Stimulated activated CD4-positive, alpha-beta T cell treated with anti-CD3 and anti-CD28 coated beads, Interleukin-1b, Interleukin-23, amount 100 ng/mL, for 48 hours (primary cell): ENCODE data around the gene KCTD19.
"Not testable (repeated sequence)": the region's sequence is repeated elsewhere in the genome, so short reads cannot be mapped to it uniquely, and the experiment has no call there.

Experiments
- DNase-seq: peaks from one replicate; pipeline ENCODE4 v3.0.0-alpha.2; 2020

KCTD19 gene

DNA sequence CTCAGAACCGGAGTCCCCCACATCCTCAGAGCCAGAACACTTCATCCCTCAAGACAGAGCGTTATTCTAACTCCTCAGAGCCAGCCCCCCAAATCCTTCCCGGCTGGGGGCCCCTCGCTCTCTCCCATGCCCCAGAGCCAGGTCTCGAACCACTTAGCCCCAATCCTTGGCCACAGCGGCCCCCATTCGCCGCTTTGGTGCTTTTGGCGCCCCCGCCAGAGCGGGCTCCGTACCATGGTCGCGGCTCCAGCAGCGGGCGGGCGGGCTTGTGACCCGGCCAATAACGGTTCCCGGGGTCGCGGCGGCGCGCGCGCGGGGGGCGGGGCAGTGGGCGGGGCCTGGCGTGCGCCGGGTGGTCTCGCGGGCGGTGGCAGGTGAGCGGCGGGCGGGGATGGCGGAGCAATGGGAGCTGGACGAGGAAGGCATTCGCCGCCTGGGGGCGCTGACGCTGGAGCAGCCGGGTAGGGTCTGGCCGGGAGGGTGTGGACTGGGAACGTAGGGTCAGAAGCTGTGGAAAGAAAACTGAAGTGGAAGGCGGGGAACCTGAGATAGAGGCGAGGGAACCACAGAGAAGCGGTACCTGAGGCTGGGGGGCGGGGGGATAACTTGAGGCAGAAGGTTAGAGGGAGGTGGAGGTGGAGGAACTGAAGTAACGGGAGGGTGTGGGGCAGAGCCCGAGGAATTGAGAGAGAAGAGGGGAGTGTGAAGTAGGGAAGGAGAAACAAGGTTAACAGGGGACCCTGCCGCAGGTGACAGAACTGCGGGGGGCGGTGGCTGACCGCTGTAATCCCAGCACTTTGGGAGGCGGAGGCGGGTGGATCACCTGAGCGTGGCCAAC lies at the start of gene KCTD19, which contains the start of gene LRRC36:
TSS of gene KCTD19 (minus strand) at position 270 of the 838 bp plus-strand sequence. CDS start at position 236, 34 bp downstream.
TSS of gene LRRC36 (plus strand) at position 344 of the 838 bp plus-strand sequence. CDS start at position 392, 48 bp downstream.
- peak; percentile 67 for DNase-seq

GRCh38 chr16:67376012-67376411 lies 49.5 kb upstream of the KCTD19 start:
- DNase-seq: not testable (repeated sequence)

- DNase-seq: no peak
These were observed 46.1 kb upstream of the KCTD19 start for GRCh38 chr16:67372664-67373063.

GRCh38 chr16:67370661-67371060 lies 44.1 kb upstream of the KCTD19 start:
- no peak for DNase-seq

DNA sequence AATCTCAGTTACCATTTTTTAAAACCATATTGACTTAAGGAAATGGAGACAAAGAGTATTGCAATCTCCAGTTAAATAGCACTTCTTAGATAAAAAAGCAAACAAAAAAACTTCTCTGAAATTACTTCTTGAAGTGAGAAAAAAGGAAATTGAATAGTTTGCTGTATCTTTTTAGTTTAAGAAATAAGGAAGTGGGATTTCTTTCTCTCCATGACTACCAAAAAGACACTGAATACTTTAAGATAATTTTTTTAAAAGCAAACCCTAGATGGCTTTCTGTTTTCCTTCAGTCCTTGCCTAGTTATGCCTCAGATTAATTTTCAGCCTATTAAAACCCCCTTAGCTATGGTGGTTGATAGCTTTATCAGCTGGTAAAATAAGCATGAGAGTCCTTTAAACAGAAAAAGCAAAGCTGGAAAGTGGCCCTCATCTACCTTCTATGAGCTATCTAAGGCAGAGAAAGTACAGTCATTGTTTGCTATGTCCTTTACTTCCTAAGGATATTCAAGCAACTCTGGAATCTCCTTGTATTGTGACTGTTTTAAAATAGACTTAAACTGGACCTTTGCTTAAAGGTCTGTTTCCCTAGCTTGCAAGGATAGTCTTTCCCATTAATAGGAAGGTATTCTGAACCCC lies 38.2 kb upstream of the KCTD19 start:
- no peak for DNase-seq

- no peak for DNase-seq
These were observed 34.5 kb upstream of the KCTD19 start for GRCh38 chr16:67361038-67361437.

DNA sequence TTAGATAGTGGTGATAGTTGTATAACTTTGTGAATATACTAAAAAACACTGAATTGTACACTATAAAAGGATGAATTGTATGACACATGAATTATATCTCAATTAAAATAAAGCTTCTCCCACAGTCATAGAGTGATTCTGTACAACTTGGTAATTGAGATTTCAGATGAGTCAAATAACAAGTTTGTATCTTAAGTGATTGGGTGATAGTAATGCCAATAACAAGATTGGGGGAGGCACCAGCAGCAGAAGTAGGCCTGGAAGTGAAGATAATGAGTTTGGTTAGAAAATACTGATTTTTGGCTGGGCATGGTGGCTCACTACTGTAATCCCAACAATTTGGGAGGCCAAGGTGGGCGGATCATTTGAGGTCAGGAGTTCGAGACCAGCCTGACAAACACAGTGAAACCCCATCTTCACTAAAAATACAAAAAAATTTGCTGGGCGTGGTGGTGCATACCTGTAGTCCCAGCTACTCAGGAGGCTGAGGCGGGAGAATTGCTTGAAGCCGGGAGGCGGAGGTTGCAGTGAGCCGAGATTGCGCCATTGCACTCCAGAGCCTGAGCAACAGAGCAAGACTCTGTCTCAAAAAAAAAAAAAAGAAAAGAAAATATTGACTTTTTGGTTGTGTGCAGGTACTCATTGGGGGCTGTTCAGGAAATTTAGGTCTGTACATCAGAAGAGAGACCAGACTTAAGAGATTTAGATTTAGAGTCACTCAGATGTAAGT lies 33.2 kb upstream of the KCTD19 start:
- not testable (repeated sequence) for DNase-seq

DNA sequence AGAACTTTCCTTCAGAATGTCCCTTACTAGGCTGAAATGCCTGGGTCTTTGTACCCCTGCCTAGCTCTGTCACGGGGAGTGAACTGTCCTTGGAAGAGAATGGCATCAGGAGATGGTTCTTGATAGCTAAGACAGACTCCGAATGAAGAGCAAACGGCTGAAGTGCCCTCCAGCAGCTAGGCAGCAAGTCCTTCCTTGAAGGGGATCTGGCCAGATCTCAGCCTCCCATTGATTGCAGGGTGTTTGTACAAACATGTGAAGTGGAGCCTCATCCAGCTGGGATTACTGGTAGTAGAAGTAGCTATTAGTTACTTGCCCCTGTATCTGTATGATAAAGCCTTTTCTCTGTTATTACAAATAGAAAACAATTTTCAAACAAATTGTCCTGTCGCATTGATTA lies 31.0 kb upstream of the KCTD19 start:
- DNase-seq: no peak

GRCh38 chr16:67356396-67356795 lies 29.9 kb upstream of the KCTD19 start:
- no peak for DNase-seq

DNA sequence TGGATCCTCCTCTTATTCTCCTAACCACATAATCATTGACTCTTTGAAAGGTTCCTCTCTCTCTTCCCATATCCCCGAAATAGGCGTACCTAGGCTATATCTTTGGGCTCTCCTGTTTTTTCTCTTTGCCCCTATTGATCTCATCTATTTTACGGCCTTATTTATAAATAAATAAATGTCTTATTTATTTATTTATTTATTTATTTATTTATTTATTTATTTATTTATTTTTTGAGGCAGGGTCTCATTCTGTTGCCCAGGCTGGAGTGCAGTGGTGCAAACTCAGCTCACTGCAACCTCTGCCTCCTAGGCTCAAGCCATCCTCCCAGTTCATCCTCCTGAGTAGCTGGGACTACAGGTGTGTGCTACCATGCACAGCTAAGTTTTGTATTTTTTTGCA lies 25.9 kb upstream of the KCTD19 start:
- not testable (repeated sequence) for DNase-seq

DNA sequence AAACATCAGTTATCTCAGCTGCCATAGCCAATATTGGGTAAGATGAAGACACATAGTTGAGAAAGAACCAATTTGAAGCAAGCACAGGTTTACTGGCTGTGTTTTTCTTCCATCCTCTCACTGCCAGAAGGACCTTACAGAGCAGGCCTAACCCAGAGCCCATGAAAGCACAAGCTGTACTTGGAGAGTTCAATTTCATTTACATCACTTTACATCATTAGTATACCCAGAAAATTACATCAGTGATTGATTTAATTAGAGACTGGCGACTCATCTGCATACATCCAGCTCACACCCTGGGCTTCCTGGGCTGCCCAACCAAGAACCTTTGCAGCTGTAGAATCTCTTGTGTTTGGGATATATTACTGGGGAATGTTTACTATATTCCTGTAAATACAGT lies 23.8 kb upstream of the KCTD19 start:
- DNase-seq: no peak

GRCh38 chr16:67349172-67349571 lies 22.6 kb upstream of the KCTD19 start:
- DNase-seq: no peak

DNA sequence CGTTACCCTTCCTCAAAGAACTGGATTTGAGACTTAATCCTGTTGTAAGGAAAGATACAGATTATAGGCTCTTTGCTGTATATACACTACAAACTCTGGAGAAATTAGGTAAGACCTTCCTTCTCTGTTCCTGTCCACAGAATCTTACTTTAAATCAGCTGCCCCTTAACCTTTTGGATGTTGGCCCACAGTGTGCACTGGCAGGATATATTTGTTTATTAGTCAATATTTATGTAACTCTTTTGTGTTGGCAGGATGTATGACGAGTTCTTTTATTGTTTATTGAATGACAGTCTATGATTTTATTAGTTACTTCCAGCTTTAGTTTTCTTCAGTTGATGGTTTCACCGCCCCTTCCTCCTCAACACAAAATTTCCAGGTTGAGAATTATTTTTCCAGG lies 19.8 kb upstream of the KCTD19 start:
- no peak for DNase-seq

DNA sequence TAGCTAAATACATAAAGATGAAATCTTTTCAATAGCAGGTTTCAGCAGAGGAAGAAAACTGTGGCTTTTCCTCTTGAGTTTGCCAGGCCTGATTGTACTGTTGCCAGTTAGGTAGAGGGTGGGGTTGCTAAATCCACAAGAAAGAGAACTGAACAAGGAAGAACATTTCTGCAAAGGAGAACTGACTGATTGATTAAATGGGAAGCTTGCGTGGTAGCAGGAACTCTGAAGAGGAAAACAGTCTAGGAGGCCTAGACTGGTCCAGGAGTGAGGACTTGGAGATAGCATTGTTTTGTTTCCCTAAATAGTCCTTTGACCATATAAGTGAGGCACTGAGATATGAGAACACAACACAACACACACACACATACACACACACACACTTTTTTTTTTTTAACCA lies 18.9 kb upstream of the KCTD19 start:
- no peak for DNase-seq

- DNase-seq: no peak
These were observed 16.1 kb upstream of the KCTD19 start for GRCh38 chr16:67342616-67343015.

GRCh38 chr16:67341250-67341649 lies 14.7 kb upstream of the KCTD19 start:
- no peak for DNase-seq

DNA sequence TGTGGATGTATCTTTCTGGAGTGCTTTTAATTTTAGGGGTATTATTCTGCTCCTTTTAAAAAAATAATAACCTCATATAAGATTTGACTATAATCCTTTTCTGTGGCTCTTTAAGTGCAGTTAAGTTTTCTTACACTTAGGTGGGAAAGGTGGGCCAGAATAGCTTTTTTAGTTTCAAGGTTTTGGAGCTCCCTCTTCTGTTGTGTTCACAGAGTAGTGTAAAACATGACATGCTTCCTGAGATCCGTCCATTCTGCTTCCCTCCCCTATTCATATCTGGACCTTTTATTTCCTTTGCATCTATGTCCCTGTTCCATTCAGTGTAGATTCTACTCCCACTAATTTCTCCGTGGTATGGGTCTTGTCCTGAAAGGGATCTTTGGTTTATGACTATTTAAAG lies 12.9 kb upstream of the KCTD19 start:
- no peak for DNase-seq

DNA sequence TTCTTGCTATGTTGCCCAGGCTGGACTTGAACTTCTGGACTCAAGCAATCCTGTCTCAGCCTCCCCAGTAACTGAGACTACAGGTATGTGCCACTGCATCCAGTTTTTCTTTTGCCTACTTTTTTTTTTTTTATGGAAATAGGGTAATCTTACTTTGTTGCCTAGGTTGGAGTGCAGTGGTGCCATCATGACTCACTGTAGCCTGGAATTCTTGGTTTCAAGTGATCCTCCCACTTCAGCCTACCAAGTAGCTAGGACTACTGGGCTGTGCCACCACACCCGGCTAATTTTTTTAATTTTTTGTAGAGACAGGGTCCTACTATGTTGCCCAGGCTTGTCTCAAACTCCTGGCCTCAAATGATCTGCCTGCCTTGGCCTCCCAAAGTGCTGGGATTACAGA lies 10.1 kb upstream of the KCTD19 start:
- no peak for DNase-seq

- no peak for DNase-seq
These were observed 9.6 kb upstream of the KCTD19 start for GRCh38 chr16:67336116-67336515.

- no peak for DNase-seq
These were observed 6.8 kb upstream of the KCTD19 start for GRCh38 chr16:67333315-67333714.

DNA sequence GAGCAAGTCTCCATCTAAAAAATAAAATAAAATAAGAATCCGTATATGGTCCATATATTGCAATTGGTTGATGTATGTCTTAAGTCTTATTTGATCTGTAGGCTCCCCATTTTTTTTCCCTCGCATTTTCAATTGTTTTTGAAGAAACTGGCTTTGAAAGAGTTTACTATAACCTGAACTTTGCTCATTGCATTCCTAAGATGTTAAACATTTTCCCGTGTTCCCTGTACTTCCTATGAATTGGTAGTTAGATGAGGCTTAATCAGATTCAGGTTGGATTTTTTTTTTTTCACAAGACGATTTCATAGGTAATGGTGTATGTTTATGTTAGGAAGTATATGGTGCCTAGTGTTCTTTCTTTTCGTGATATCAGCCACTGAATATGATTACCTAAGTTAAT lies 3.4 kb upstream of the KCTD19 start:
- no peak for DNase-seq

- no peak for DNase-seq
These were observed 1.2 kb upstream of the KCTD19 start for GRCh38 chr16:67327743-67328142.

GRCh38 chr16:67326115-67326471 lies 448 bp downstream of the KCTD19 start:
- no peak for DNase-seq

- no peak for DNase-seq
These were observed 8.7 kb downstream of the KCTD19 start for GRCh38 chr16:67317853-67318252.
